Ectodermal cell (in vitro differentiated cells): Measurements from ENCODE around the gene PMVK.
A peak's percentile ranks its signal among the peaks of the same experiment; 100 is the strongest.

Experiments used
- H3K27ac ChIP-seq: 2 replicates; pipeline ENCODE4 v1.7.0; 2013; ENCODE audit warnings: mild to moderate bottlenecking, low read depth, low read length; ENCODE audit not compliant: insufficient read depth, poor library complexity, severe bottlenecking
- H3K27me3 ChIP-seq: 2 replicates; pipeline ENCODE4 v1.7.0; 2013; ENCODE audit warnings: mild to moderate bottlenecking, low read length; ENCODE audit not compliant: insufficient read depth, control insufficient read depth, poor library complexity, severe bottlenecking
- H3K36me3 ChIP-seq: one replicate; pipeline ENCODE4 v1.7.0; 2013; ENCODE audit warnings: low read length; ENCODE audit not compliant: control insufficient read depth, insufficient read depth
- H3K4me1 ChIP-seq: one replicate; pipeline ENCODE4 v1.7.0; 2013; ENCODE audit warnings: low read length; ENCODE audit not compliant: control insufficient read depth, insufficient read depth
- H3K4me3 ChIP-seq: 2 replicates; pipeline ENCODE4 v1.7.0; 2013; ENCODE audit warnings: low read depth, low read length, control low read depth; ENCODE audit not compliant: insufficient read depth
- H3K9me3 ChIP-seq: 2 replicates; pipeline ENCODE4 v1.7.0; 2013; ENCODE audit warnings: mild to moderate bottlenecking, low read length, moderate library complexity; ENCODE audit not compliant: control insufficient read depth
- WGBS, 2 experiments: methylation state at CpG; one replicate each; pipeline ENCODE4 v1.1.7; 2013; ENCODE audit warnings: missing lambda C conversion rate in 2 of 2; 5-methylcytosine and 5-hydroxymethylcytosine counted together

The PMVK gene

GRCh38 chr1:154938604-154939399 is 2.3 kb upstream of the PMVK start:
- Histone ChIP-seq H3K9me3 (no peaks in the 10 kb centered on the region), H3K27ac (no peak overlapping the region)

DNA sequence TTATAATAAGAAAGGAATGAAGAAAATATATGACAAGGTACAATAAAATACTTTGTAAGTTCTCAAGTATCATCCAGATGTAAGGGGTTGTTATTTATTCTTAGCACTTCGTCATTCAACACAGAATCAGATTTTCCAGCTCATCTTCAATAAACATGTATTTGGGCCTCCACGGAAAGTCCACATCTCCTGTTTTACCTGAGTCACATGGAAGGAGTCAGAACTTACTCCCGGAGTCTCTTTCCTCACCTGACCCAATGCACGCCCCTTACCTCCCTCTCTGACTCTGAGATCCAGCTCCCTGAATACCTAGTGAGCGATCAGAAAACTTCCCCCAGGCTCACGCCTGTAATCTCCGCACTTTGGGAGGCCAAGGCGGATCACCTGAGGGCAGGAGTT is 1.5 kb upstream of the PMVK start:
- Histone ChIP-seq H3K4me3 (no peak overlapping the region), H3K9me3 (no peaks in the 10 kb centered on the region), H3K36me3 (no peaks in the 10 kb centered on the region), H3K4me1 (peaks cover 22% of the 10 kb centered on the region), H3K27me3 (no peaks in the 10 kb centered on the region), H3K27ac (no peak overlapping the region)
- 88 to 92% methylated on average over 8 of the region's 8 CpGs for WGBS, 2 experiments

More at GRCh38 chr1:154938604-154939399, 2.3 kb upstream of the PMVK start:
- no peaks in the 10 kb centered on the region for H3K27me3 ChIP-seq
- H3K4me3 ChIP-seq, result no peak overlapping the region
- H3K4me1 ChIP-seq, result peaks cover 22% of the 10 kb centered on the region
- H3K36me3 ChIP-seq, result no peaks in the 10 kb centered on the region
- WGBS, 2 experiments, result 94 to 96% methylated on average over 7 of the region's 7 CpGs

DNA sequence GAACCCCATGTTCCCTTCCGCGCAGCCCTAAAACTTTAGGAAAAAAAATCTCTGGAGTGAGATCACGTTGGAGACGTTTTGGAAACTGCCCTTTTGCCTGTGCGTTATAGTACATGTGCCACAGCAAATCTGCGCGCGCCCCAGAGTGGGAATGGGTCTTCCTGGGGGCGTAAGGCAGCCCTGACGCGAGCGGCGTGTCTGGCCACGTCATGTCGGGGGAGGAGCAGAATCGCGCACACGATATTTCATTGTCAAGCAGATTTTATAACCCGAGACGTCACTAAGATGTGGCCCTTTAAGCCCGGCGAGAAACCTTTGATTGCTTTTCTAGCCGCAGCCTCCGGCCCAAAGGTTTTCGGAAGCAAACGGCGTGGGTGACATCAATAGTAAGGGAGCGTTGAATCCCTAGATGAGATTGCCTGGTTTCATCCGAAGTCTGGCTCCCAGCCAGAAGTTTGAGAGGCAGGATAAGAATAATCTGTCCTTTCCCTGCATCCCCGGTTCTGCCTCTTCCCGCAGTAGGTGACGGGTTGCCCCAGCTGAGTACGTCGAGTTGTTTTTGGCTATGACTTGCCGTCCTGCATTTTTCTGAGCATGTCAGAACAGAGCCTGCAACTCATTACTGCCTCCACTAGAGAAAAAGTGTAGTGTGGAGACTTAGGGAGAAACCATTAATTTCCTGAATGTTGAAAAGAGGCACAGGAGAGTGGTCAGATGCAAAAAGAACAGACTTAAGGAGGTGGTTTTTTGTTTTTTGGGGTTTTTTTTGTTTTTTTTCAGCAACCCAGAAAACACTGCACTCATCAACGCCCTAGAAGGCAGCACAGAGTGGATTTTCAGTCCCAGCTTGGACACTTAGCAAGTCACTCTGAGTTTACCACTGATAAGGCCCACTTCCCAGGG is 817 bp upstream of the PMVK start:
- no peaks in the 10 kb centered on the region for H3K27me3 ChIP-seq
- H3K27ac ChIP-seq, result peak overlapping the region; percentile 95
- WGBS, 2 experiments, result 2 to 3% methylated on average over 36 of the region's 36 CpGs
- H3K36me3 ChIP-seq, result no peaks in the 10 kb centered on the region
- H3K9me3 ChIP-seq, result no peaks in the 10 kb centered on the region
- H3K4me3 ChIP-seq, result peak overlapping the region; percentile 64
- peaks cover 22% of the 10 kb centered on the region for H3K4me1 ChIP-seq

DNA sequence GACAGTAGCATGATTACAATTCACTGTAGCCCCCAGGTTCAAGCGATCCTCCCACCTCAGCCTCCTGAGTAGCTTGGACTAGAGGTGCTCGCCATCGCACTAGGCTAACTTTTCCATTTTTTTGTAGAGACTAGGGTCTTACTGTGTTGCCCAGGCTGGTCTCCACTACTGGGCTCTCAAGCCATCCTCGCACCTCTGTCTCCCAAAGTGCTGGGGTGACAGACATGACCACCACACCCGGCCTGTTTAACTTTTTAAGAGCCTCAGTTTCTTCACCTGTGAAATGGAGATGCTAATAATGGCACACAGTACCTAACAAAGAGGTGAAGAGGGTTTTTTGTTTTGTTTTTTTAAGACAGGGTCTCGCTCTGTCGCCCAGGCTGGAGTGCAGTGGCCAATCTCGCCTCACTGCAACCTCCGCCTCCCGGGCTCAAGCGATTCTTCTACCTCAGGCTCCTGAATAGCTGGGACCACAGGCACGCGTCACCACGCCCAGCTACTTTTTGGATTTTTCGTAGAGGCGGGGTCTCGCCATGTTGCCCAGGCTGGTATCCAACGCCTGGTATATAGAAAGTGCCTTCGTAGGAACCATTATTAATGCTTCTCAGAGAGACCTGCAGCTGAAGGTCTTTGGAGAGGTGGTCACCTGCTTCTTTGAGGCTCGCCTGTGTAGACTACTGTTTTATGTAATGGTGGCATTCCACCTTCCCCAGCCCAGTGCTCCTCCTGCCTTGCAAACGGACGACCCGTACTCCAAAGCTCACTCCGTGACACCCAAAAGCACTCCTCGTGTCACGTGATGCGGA is 567 bp downstream of the PMVK start:
- H3K36me3 ChIP-seq, result no peaks in the 10 kb centered on the region
- peaks cover 11% of the 10 kb centered on the region for H3K4me1 ChIP-seq
- no peaks in the 10 kb centered on the region for H3K27me3 ChIP-seq
- H3K27ac ChIP-seq, result peak overlapping the region; percentile 95
- H3K4me3 ChIP-seq, result peak overlapping the region; percentile 64
- 53 to 55% methylated on average over 27 of the region's 27 CpGs for WGBS, 2 experiments
- H3K9me3 ChIP-seq, result no peaks in the 10 kb centered on the region

DNA sequence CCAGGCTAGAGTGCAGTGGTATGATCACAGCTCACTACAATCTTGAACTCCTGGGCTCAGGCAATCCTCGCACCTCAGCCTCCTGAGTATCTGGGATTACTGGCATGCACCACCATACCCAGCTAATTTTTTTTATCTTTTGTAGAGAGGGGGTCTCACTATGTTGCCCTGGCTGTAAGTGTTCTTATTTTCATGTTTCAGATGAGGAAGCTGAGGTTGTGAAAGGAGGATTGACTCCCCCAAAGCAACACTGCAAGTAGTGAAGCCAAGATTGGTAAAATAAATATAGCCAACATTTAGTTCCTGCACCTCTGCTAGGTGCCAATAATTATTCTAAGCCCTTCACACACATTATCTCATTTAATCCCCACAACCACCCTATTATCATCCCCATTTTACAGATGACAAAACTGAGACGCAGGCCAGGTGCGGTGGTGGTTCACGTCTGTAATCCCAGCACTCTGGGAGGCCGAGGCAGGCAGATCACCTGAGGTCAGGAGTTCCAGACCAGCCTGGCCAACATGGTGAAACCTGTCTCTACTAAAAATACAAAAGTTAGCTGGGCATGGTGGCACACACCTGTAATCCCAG is 2.1 kb downstream of the PMVK start:
- Histone ChIP-seq H3K9me3 (no peaks in the 10 kb centered on the region), H3K27me3 (no peaks in the 10 kb centered on the region), H3K4me3 (no peak overlapping the region), H3K36me3 (no peaks in the 10 kb centered on the region), H3K27ac (no peak overlapping the region), H3K4me1 (no peaks in the 10 kb centered on the region)
- 92 to 95% methylated on average over 5 of the region's 5 CpGs for WGBS, 2 experiments

DNA sequence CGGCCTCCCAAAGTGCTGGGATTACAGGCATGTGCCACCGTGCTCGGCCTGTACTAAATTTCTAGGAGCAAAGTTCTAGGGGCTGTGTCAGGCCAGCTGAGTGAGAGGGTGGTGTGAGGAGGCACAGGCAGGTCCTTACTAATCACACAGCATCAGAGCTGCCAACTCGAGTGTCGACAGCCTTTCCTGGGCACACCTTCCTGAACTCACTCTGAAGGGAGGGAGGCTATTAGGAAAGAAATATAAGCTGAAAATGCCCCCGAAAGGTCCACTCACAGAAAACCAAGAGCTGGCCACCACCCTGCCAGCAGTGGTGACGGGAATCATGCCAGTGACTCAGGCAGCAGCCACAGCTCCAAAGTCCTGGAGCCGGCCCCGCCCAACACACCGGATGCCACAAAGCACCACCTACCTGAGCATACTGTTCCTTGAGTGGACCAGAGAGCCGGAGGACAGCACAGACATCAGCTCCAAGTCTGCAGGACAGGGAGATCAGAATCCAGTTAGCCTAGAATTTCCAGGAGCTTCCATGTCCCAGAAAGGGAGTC is 4.5 kb downstream of the PMVK start:
- Histone ChIP-seq H3K9me3 (no peaks in the 10 kb centered on the region), H3K4me3 (no peak overlapping the region), H3K36me3 (peaks cover 3% of the 10 kb centered on the region), H3K4me1 (no peaks in the 10 kb centered on the region), H3K27ac (no peak overlapping the region), H3K27me3 (no peaks in the 10 kb centered on the region)
- WGBS, 2 experiments, result 92 to 95% methylated on average over 11 of the region's 11 CpGs

DNA sequence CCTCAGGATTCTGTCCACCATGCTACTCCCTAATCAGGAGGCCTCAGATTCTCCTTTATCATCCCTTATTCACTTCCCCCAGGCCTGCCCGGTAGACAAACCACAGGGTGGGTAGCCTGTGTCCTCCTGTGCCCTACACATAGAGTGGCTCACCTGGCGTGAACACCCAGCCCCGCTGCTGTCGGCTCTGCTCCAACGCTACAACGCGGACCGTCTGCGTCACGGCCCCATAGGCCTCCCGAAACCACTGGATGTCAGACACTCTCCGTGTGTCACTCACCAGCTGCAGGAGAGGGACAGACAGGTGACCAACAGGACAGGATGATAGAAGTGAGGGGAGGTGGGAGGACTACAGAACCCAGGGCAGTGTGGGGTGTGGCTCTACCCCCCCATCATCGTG is 10.3 kb downstream of the PMVK start:
- WGBS, 2 experiments, result 94 to 95% methylated on average over 13 of the region's 13 CpGs
- no peaks in the 10 kb centered on the region for H3K4me1 ChIP-seq
- H3K4me3 ChIP-seq, result no peak overlapping the region
- H3K36me3 ChIP-seq, result peaks cover 10% of the 10 kb centered on the region
- no peaks in the 10 kb centered on the region for H3K9me3 ChIP-seq
- no peak overlapping the region for H3K27ac ChIP-seq
- no peaks in the 10 kb centered on the region for H3K27me3 ChIP-seq

DNA sequence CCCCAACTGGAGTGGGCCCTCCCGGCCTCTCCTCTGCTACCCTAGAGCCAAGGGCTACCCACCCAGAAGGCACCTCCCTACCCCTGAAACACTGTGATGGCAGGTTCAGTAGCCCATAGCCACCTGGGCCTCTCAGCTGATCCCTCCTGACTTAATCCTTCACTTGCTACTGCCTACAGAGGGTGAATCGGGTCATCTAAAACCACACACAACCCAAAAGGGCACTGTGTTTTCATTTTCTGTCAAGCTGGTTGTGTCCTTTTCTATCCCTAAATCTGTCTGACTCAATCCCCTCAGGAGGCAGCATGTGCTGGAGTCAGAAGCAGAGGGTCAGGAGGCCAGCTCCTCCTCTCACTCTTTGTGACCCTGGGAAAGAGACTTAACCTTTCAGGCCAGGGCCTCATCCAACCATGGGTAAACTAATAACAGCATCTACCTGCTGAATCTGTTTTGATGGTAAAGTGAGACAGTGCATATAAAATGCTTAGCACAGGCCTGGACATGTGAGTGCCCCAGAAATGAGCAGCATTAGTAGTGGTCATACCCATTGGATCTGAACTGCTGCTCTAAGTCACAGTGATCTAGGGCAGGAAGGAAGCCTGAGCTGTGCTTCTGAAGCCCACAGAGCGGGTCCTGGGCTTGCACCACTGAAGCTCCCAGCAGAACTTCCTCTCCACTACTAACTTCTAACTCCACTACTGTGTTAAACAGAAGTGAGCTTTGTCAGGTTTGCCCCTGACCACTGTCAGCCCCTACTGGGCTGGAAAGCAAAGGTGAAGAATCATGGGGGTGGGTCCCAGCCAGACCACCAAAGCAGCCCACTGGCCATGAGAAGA is 11.0 kb downstream of the PMVK start:
- Histone ChIP-seq H3K27me3 (no peaks in the 10 kb centered on the region), H3K27ac (no peak overlapping the region), H3K36me3 (peaks cover 10% of the 10 kb centered on the region), H3K4me1 (no peaks in the 10 kb centered on the region), H3K4me3 (no peak overlapping the region), H3K9me3 (no peaks in the 10 kb centered on the region)
- WGBS, 2 experiments, result 92 to 93% methylated on average over 3 of the region's 3 CpGs

DNA sequence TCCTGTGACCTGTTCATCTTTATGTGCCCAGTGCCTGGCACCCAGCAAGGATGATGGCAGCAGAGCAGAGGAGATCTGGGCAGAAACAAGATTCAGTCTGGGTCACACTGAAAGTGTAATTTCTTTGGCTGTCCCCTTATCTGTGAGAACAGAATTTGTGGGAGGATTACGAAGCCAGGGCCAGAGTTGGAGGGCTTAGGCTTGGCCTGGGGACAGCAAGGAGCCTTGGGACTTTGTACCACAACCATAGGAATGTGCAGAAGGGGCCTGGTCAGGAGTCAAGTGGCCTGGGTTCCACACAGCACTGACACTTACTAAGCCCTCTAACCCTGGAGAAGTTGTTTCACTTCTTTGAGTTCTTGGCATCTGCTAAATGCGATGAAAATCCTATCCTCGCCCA is 12.8 kb downstream of the PMVK start:
- H3K27ac ChIP-seq, result no peak overlapping the region
- H3K9me3 ChIP-seq, result no peaks in the 10 kb centered on the region
- H3K4me1 ChIP-seq, result no peaks in the 10 kb centered on the region
- peaks cover 10% of the 10 kb centered on the region for H3K36me3 ChIP-seq
- 98 to 99% methylated on average over 3 of the region's 3 CpGs for WGBS, 2 experiments
- no peaks in the 10 kb centered on the region for H3K27me3 ChIP-seq
- no peak overlapping the region for H3K4me3 ChIP-seq
